NOMO-1 (cell line): ENCODE results near the gene ARHGEF11.

ENCODE experiments used
- DNase-seq, 2 experiments: peaks; one replicate each; lab custom pipeline; 2025; ENCODE audit not compliant: unreplicated experiment in 2 of 2; lab: John Stamatoyannopoulos, UW

ARHGEF11 gene

DNA sequence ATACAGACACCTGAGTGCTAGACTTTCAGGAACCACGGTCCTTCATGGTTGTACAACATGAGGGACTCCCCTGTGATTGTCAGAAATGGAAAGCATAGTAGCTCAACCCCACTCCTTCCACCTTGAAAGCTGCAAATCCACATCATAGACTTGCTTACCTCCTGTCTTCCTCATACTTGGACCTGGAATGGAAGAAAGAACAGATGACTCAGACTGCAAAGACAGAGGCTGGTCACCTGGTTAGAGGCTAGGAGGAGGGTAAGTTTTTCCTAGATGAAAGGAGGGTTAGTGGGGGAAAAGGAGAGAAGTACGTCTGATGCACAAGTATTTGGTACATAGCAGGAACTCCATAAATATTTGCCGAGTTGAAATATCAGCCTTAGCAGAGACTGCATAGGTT, 87.9 kb downstream of the ARHGEF11 start:
- DNase-seq: no peak

DNA sequence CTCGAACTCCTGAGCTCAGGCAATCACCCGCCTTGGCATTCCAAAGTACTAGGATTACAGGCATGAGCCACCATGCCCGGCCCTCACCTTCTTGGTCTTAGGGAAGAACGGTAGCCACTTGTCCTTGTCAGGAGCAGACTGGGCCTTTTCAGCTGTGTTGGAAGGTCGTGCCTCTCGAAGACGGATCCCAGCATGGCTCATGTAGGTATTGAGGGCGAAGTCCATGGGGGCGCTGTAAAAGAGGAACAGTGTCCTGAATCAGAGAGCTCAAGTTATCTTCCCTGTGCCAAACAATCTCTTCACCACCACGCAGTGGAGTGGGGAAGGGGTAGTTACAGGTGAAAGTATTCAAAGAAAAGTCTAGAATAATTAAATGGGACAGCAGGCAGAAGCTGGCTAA, 89.2 kb downstream of the ARHGEF11 start:
- DNase-seq: no peak

DNA sequence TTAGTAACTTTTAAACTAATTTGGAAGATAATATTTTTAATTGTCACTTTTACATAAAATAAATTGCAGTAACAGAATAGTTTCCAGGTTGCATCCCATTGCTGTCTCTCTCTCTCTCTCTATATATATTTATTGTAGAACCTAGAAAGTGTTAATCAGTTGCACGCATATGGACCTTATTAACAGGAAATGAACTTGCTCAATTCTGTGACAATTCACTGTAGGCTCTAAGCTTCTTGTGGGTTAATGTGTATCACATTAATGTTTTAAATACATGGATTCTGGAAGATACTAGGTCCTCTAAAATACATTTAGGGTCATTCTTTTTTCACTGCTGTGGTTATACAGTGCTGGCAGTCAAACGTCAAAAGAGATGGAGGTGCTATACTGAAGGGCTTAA, 92.0 kb downstream of the ARHGEF11 start:
- no peak for DNase-seq

DNA sequence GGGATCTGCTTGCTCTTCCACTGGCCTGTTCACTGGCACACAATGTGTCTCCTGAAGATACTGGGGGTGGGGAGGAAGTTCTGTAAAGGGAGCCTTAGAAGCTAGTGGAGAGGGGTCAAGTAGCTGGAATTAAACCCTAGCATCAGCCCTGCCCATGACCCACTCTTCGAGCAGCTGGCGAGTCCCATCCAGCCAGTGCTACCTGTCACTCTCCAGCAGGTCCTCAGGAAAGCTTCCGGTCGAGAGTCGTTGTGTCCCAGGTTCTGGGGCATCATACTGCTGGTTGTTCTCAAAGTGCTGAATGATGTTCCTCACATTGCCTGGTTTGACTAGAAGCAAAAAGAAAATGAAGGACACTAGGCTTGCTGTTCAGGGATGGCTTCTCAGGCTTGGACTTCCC, 94.2 kb downstream of the ARHGEF11 start:
- DNase-seq: no peak

DNA sequence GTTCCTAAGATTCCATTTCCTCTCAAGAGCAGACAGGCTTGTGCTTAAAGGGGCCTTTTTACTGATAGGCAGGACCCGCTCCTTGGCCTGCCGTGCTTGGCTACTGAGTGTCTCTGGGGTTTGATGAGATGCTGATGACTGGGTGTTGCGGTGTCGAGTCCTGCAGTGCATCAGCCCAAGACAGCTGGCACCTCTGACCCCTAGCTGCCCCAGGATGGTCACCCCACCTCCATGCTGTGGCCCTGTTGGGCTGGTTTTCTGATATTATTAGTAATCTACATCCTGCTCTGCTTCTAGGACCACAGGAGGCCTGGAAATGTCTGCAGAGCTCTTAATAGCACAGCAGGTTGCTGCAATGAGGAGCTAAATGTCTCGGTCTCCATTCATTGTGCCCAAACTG, 96.4 kb downstream of the ARHGEF11 start:
- DNase-seq: no peak

DNA sequence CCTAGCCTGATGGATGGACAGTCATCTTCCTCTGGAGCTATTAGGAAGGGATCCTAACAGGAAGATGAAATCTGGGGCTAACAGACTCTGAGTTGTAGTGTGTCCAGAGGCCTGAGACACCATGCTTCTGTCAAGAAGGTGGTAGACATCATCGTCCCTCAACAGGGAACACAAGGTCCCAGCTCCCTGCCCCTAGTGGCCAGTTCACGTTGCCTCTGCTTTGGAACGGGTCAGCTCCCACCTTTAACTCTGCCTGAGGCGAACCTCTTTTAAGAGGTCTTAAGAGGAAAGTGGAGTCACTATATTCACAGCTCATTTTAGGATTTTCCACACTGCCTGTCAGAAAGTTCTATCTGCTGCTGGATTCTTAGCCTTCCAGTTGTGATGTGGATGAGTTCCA, 96.8 kb downstream of the ARHGEF11 start:
- no peak for DNase-seq

DNA sequence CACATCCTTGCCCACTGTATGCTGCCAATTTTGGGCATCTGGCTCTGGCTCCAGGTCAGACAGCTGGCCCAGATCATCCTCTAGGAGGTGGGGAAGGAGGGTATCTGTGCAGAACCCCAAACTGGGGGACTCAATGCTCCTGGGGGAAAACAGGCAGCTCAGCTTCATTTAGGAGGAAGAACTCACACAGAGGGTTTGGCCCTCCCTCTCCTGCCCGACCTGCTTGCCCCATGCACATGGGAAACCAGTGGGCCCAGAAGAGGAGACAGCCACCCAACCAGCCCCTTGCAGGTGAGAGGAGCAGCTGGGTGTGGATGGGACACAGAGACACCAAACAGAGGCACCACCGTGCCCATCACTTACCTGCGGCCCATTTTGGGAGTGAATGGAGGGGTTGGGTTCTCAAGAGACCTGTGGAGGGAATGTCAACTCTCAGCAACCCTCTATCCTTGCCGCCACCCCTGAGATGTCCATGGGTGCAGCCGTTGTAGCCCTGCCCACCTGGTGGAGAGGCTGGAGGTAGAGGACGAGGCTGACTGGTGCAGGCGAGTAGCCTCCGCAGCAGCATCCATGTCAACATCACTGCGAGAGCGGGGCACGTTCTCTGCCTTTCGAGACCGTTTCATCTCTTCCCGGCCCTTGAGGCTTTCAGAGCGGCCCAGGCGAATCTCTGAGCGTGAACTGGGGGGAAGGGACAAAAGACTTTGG, 97.6 kb downstream of the ARHGEF11 start:
- no peak for DNase-seq

DNA sequence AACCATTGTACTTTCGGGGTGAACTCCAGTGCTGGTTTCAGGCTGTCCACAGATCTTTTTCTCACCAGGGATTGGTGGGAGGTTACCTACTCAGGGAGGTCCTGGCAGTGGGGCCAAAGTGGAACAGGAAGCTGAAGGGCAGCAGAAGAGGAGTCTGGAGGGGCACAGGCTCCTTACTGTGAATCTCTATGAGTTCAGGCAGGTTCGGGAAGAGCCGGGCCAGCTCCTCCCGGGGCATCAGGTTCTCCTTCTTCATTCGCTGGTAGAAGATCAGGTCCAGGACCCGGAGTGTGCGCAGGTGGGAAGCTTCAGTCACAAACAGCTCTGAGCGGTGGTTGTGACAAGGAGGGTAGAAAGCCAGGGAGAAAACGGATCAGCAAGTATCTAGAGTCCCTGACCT, 98.4 kb downstream of the ARHGEF11 start:
- no peak for DNase-seq

DNA sequence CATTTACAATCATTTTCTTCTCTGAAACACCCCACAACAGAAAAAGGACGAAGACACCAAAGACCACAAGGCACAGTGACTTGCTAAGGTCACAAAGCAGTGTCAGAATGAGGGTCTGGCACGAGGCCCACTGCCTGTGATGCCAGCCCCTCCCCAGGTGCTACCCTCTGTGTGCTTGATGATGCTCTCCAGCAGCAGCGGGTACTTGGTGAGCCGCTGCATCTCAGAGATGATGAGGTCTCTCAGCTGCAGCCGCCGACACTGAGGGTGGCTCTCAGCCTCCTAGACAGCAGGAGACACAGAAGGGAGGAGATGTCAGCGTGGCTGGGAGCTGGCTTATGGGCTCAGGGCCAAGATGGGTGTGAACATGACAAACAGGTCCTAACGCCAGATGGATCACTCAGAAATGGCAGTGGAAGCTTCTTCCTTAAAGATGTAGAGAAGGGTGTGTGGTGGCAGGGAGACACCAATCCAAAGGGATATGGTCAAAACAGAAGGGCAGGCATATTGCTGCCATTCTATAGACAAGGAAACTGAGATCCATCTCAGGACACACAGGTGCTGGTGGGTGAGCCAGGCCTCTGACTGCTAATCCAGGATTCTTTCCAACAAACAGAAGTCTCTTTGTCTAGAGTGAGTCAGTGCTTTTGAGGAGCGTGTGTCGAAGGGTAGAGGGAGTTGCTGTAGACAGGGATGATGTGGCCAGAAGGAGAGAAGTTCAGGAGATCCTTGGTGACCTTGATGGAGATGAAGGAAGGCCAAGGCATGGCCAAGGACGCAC, 99.5 kb downstream of the ARHGEF11 start:
- no peak for DNase-seq

DNA sequence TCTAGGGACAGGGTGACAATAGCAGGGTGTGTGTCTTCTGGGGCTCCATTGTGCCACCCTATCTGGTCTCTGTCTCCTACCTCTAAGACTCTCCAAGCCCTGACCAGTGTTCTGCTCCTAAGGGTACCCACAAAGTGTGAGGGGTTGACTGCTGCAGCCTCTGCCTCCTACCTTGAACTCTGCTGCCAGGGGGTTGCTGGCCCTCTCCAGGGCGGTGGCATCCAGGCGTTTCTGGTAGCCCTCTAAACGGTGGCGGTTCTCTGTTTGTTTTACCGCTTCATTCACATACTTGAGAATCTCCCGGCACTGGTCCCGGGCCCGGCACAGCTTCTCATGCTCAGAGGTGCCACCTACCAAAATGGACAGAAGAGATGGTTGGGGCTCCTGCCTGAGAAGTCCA, 100.7 kb downstream of the ARHGEF11 start:
- no peak for DNase-seq

DNA sequence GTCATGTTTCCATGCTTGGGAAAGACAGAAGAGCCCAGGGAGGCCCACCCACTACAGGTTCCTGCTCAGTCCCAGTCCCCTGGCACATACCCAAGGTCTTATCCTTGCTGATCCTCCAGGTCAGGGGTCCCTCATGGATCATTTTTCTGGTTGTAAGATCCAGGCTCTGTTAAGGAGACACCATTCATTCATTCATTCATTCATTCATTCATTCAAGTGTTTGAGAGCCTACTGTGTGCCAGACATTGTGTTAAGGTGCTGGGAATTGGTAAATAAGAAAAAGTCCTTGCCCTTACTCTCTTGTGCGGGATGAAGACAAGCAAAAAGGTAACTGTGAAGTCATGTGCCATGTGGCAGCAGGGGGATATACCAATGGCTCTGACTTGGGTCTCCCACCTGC, 101.3 kb downstream of the ARHGEF11 start:
- DNase-seq: no peak

DNA sequence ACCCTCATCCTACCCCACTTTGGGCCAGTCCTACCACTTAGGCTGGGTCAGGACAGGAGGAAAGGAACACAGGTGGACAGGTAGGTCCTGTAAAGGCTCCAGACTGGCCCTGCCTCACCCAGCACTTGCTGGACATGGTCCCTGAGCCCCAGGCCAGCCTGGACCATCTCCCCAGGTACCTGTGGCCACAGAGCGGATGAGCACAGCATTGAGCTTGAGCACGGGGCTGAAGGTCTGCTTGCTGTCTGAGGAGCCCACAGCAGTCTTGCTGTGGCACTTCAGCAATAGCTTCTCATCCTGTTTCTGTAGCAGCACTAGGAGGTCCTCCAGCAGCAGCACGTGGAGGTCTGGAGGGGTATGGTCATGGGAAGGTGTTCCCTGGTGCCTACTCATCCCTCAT, 101.8 kb downstream of the ARHGEF11 start:
- no peak for DNase-seq

DNA sequence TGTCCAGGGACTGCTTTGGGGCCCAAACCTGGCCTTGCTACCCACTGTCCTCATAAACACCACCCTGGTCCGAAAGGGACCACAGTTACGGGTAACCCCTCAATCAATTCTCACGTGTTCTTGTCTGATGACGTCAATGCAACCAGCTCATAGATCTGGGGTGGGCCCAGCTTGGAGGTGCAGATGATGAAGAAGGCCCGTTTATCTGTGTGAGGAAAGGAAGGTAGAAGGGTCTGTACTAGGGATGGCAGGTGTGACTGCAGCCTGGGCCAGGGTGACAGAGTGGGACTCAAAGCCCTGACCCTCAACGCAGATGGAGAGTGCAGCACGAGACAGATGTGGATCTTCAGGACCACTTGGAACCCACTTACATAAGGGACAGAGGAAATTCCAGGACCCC, 103.0 kb downstream of the ARHGEF11 start:
- no peak for DNase-seq

DNA sequence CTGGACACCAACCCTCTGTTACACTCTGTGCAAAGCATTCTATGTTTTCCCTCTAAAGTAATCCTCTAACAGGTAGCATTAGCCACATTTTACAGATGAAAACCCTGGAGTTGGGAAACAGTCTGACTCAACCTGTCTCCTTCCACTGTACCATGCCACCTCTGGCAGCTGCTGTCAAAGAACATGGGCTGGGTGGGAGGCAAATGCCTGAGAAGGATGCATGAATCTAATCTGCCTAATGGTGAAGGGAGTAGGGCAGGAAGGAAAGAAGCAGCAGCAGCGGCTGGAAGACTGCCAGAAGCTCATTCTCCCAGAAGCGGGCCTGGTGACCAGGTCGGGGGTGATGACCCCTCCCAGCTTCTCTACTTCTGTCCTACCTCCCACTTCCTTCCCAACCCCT, 103.4 kb downstream of the ARHGEF11 start:
- DNase-seq: no peak

DNA sequence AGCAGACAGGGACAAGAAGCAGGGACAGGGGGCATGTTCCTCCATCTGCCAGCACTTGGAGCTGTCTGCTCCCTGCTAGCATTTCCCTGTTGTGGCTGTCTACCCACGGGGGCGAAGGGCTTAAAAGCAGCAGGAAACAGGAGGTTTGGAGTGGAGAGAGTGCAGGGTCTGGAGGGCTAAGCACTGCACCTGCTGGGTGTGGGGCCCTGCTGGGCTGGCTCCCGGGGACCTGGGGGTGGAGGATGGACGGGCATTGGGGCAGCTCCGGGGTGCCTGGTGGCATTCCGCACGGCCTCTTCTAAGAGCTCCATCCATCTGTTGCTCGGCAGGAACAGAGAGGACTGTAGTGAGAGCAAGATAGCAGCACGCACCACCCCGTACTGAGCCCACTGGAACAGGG, 103.9 kb downstream of the ARHGEF11 start:
- DNase-seq: no peak

DNA sequence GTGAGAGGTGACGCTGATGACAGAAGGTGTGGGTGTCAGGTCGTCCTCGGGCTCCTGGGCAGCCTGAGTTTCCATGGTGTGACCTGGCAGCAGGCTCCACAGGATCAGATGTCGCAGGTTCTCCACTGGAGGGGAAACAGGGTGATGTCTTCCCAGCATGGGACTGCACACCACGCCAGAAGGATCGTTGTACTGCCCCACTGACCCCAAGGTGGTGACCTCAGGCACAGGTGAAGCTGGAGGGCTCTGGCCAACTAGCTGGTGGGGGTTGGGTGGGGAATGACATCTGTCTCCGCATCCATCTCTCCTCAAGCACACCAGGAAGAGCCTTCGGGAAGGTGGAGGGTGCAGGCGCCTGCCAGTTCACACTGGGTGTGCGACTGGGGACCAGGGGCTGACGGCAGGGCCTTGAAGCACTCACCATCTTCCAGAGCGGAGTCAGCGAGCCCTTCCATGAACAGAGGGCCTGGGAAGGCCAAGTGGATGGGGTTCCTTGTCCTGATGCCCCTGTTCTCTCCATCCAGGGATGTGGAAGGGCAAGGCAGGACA, 105.7 kb downstream of the ARHGEF11 start:
- DNase-seq: no peak

DNA sequence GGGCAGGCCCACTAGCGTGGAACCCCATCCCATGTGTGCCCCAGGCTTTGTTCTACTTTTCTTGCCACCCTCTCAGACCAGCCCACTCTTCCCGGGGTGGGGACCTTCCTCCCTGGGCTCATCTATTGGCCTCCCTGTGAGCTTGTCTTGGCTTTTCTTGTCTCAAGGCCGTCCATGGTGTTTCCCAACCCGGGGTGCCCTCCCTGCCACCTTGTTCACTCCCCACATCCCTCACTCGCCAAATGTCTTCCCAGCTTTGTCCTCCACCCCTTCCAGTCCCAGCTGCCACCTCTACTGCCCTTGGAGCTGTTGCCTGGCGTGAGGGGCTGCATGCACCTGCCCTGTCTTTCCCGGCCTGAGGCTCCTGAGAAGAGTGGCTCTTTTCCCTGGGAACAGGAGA, 106.7 kb downstream of the ARHGEF11 start:
- DNase-seq: no peak

DNA sequence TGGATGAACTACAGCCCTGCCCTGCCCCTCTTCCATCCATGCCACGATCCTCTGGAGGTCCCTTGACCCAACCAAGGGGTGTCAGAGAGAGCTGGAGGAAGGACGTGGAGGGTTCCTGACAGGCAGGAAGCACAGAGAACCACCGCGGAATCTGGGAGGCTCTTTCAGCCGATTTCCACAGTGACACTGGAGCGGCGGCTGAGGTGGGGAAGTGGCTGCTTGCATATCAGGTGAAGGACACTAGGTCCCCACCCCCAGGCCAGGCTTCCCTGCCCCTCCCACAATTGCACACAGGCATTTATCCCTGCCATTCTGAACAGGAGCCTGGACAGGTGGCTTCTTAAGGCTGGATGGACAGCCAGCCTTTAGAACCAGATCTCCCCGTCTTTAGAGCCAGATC, 107.7 kb downstream of the ARHGEF11 start:
- no peak for DNase-seq

DNA sequence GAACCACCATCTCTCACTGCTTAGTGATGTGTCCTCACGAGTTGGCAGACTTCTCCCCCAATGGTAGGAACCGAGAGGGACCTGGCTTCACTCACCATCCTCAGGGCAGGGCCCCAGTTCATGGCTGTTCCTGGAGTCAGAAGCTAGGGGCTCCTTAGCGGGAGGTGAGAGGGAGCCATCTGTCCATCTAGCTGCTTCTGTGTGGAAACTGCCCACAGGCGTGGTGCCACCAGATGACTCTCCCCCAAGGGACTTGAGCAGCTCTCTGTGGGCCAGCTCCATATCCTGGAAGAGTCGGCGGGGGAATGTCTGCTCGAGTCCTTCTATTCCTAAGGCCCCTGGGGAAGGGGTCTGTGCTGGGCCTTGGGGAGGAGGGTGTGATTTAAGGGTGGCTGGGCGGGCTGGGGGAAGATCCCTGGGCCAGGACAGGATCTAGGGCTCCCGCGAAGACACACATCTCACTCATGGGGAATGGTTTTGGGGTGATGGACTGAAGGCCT, 108.8 kb downstream of the ARHGEF11 start:
- no peak for DNase-seq

DNA sequence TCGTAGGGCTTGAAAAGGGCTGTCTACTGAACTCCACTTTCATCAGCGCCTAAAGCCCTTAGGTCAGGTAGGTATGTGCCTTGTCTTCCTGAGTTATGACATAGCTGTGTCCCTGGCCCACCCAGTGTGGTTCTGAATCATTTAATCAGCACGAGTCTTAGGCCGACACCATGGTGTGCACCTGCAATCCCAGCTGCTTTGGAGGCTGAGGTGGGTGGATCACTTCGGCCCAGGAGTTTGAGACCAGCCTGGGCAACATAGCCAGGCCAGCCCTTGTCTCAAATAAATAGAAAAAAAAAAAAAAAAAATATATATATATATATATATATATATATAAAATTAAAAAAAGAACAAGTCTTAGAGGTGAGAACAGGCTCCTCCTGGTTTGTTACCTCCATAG, 109.4 kb downstream of the ARHGEF11 start:
- no peak for DNase-seq

DNA sequence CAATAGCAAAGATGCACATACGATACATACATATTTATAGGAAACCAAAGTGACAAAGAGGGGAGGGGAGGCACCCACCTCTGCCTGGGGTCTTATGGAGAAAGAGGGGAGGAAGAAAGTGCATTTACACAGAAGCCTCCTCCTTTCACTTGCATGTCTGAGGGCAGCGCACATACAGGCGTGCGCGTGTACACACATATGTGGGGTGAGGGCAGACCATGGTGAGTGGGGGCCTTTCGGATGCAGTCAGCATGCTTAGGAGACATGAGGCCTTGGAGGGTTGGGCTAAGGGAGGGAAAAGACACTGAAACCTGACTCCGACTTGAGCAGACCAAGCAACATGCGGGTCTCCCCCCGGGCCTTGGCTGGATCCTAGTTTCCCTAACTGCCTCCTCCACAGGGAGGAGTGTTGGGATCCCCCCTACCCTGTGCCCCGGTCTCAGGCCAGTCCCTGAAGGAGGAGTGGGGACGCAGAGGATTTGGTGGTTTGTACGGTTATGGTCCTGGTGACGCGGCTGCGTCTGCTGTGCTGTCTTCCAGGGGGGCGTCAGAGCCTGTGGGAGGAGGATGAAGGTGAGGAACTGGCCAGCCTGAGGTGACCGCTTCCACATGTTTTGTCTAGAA, 109.9 kb downstream of the ARHGEF11 start:
- DNase-seq: no peak

DNA sequence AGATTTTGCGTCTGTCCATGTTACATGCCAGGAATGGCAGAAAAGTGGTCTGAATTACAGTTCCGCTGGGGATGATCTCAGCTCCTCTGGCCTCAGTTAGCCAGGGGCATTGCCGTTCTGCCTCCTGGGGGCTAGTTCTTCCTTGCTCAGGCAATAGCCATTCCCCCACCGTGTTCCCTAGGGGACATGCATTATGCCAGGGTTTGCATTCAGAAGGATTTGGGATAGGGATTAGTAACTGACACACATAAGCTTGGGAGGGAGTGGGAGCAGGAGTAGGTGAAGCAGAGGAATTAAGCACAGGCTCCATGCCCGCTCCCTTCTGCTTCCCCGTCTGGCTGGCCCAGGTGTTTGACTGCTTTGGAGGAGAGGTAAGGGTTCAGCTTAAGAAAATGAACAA, 112.4 kb downstream of the ARHGEF11 start:
- no peak for DNase-seq
